Left lung (tissue), 10 donors: Measurements from ENCODE around the gene EPHA2. TPM values are rescaled to one million over a fixed set of nuclear protein-coding genes. Genes with fewer than 3 reads are reported as not detected.
A peak's percentile ranks its signal among the peaks of the same experiment; 100 is the strongest.

Source experiments
- ATAC-seq: fragments of 200-7000 bp; cut with Tn5 transposase; one replicate; pipeline ENCODE4 v1.9.1; 2020; ENCODE audit warnings: moderate library complexity
- DNase-seq, 4 donors: peaks; one replicate each; pipeline ENCODE4 v3.0.0-alpha.2; 2013 to 2020
- H3K27ac ChIP-seq, 2 donors: fragments of 200-600 bp; sonication (generic) in 1 of 2; one replicate each; pipeline versions ENCODE4 v1.5.0 to v1.8.0; 2020 to 2021
- H3K27me3 ChIP-seq, 2 donors: fragments of 200-600 bp; sonication (generic) in 1 of 2; one replicate each; pipeline versions ENCODE4 v1.5.0 to v1.8.0; 2020 to 2021
- H3K36me3 ChIP-seq, 2 donors: fragments of 200-600 bp; sonication (generic) in 1 of 2; one replicate each; pipeline versions ENCODE4 v1.5.0 to v1.8.0; 2020 to 2021
- H3K4me1 ChIP-seq, 2 donors: fragments of 200-600 bp; one replicate each; pipeline ENCODE4 v1.8.0; 2021
- H3K4me3 ChIP-seq, 2 donors: fragments of 200-600 bp; sonication (generic) in 1 of 2; one replicate each; pipeline versions ENCODE4 v1.5.0 to v1.8.0; 2020 to 2021; ENCODE audit warnings: mild to moderate bottlenecking in 1 of 2
- H3K9me3 ChIP-seq, 2 donors: fragments of 200-600 bp; sonication (generic) in 1 of 2; one replicate each; pipeline versions ENCODE4 v1.5.0 to v1.8.0; 2020 to 2021
- intact Hi-C, 2 donors: fragments of 100-400 bp; cut with DNase I; formaldehyde crosslinking; loops; one replicate each; pipeline versions ENCODE4 v1.11.2 to v1.14.2; 2022
- polyA plus RNA-seq, 6 donors: library from polyadenylated mRNA; unstranded; fragments of 120-200 nt; gene quantifications; one replicate each; pipeline ENCODE4 v1.2.1, GENCODE V29; 2013; ENCODE audit not compliant: insufficient read length in 6 of 6
- total RNA-seq, 2 donors: library from RNA; stranded (reverse); fragmentation: NEBNext Ultra II Directional; extraction: Animal tissue kit (Norgen Biotek cat#: 25700); gene quantifications; one replicate each; pipeline ENCODE4 v1.2.1, GENCODE V29; 2021
- TF ChIP-seq, protein P1 (sequence below), 2 donors: fragments of 200-600 bp; sonication (generic) in 1 of 2; IDR thresholded peaks; one replicate each; pipeline versions ENCODE4 v1.5.0 to v1.8.0; 2021; ENCODE audit warnings: antibody characterized with exemption in 2 of 2
- donor health status: DM: no; HTN: yes; CAD: no.
- donor health status: DM: no; HTN: no; CAD: no.

The EPHA2 gene
- total and polyA plus RNA-seq, 8 donors = 12.6 to 62.6 (median 33.9) TPM

DNA sequence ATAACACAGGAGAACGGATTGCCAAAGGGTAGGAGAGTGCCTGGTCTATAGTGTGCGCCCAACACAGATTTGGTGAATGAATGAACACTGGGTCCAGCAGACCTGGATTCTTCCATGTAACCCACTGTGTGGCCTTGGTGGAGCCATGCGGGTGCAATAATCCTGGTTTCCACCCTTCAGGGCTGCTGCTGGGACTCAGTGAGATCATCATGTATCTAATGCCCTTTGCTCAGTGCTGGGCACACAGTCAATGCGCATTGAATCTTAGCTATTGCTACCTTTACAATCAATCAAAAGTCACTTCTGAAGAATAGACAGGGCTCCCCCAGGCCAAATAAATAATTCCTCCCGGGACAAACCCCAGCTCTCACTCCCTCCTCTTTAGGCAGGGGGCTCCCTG lies 5.8 kb upstream of the EPHA2 start:
- no peak for DNase-seq
- H3K9me3 ChIP-seq = no peaks in the 10 kb centered on the region
- intact Hi-C loops = no loop called here
- TF ChIP-seq, protein P1, sequence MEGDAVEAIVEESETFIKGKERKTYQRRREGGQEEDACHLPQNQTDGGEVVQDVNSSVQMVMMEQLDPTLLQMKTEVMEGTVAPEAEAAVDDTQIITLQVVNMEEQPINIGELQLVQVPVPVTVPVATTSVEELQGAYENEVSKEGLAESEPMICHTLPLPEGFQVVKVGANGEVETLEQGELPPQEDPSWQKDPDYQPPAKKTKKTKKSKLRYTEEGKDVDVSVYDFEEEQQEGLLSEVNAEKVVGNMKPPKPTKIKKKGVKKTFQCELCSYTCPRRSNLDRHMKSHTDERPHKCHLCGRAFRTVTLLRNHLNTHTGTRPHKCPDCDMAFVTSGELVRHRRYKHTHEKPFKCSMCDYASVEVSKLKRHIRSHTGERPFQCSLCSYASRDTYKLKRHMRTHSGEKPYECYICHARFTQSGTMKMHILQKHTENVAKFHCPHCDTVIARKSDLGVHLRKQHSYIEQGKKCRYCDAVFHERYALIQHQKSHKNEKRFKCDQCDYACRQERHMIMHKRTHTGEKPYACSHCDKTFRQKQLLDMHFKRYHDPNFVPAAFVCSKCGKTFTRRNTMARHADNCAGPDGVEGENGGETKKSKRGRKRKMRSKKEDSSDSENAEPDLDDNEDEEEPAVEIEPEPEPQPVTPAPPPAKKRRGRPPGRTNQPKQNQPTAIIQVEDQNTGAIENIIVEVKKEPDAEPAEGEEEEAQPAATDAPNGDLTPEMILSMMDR (IDR thresholded peaks at IDR 0.05) = no peak
- H3K4me3 ChIP-seq = no peak overlapping the region
- H3K4me1 ChIP-seq = peaks cover 6 to 20% of the 10 kb centered on the region in 2 donors
- ATAC-seq = no peak
- H3K36me3 ChIP-seq = no peaks in the 10 kb centered on the region
- no peak overlapping the region for H3K27ac ChIP-seq
- peaks cover 0 to 18% of the 10 kb centered on the region in 2 donors for H3K27me3 ChIP-seq

DNA sequence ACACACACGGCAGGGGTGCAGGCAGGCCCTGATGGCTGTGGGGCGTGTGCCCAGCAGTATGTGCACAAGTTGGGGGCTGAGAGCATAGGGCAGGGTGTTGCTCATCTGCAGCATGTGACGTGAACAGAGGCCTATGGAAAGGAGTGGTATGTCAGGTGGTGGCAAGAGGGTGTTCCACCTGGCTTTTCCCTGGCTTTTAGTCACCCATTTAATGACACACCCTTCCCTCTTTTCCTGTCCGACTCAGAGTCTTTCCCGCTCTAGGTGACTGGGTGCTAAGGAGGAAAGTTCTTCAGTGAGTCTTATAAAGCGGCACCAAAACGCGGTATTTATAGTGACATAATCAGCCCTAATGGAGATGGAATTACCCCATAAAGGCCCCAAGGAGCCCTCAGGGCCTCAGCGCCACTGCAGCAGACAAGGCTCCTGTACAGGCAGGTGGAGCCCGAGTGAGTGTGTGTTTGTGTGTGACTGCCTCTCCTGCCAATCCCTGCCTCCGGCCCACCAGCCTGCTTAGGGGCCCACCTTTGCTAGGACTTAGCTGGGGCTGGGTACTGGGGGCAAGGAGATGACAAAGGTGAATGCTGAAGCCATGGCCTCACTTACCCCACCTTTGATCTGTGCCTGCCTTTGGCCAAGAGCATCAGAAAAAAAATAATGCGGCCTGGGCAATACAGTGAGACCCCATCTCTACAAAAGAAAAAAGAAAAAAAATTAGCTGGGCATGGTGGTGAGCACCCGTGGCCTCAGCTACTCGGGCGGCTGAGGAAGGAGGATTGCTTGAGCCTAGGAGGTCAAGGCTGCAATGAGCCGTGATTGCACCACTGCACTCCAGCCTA lies 3.3 kb upstream of the EPHA2 start:
- TF ChIP-seq, protein P1 (IDR thresholded peaks at IDR 0.05) = no peak
- intact Hi-C loops = no loop called here
- DNase-seq = no peak
- ATAC-seq = no peak
- peaks cover 11 to 45% of the 10 kb centered on the region in 2 donors for H3K4me1 ChIP-seq
- peaks cover 0 to 35% of the 10 kb centered on the region in 2 donors for H3K27me3 ChIP-seq
- no peaks in the 10 kb centered on the region for H3K9me3 ChIP-seq
- H3K27ac ChIP-seq = no peak overlapping the region
- no peaks in the 10 kb centered on the region for H3K36me3 ChIP-seq
- H3K4me3 ChIP-seq = no peak overlapping the region

DNA sequence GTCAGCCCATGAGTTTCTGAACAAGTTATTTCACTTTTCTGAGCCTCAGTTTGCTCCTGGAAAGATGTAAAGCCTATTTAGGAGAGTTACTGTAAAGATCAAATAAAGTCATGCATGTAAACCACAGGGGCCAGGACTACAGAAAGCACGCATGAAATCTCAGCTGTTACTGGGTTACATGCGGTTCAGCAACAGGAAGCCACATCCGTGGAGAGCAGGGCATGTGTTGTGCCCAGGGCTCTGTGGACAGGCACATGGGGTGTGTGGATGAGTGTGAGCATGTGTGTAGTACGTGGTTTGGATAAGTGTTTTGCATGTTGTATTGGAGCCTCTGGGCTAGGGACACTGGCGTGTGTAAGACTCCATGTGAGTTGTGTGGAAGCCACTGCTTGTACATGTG lies 2.2 kb upstream of the EPHA2 start:
- DNase-seq = no peak
- no peak overlapping the region for H3K4me3 ChIP-seq
- intact Hi-C loops = no loop called here
- H3K27me3 ChIP-seq = peaks cover 0 to 38% of the 10 kb centered on the region in 2 donors
- H3K4me1 ChIP-seq = peaks cover 20 to 57% of the 10 kb centered on the region in 2 donors
- TF ChIP-seq, protein P1 (IDR thresholded peaks at IDR 0.05) = no peak
- no peak for ATAC-seq
- H3K9me3 ChIP-seq = no peaks in the 10 kb centered on the region
- no peaks in the 10 kb centered on the region for H3K36me3 ChIP-seq
- H3K27ac ChIP-seq = no peak overlapping the region

DNA sequence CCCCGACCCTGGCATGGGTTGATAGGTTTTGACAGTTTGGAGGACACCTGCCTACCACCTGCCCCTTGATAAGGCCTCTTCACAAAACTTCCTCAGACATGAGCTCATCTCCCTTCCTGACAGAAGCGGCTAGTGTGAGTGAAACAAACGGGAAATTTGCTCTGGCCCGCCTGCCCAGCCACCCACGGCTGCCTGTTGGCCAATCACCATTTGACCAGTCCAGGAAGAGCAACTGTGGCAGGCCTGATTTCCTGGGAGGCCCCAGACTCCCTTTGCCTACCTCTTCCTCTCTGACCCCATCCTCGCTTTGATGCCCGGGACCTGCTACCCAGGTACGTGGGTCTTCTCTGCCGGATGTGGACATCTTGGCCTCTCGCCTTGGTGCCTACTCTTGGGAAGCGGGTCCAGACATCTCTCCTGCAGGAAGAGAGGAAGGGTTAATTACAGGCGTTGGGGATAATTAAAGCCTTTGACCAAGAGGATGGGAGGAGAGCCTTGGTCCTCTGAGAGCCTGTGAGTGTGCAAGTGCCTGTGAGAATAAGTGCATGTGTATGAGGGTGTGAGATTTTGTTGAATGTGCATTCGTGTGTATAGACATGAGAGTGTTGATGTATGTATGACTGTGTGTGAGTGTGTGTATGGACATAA lies 1.1 kb upstream of the EPHA2 start:
- TF ChIP-seq, protein P1 (IDR thresholded peaks at IDR 0.05) = no peak
- no peaks in the 10 kb centered on the region for H3K36me3 ChIP-seq

DNA sequence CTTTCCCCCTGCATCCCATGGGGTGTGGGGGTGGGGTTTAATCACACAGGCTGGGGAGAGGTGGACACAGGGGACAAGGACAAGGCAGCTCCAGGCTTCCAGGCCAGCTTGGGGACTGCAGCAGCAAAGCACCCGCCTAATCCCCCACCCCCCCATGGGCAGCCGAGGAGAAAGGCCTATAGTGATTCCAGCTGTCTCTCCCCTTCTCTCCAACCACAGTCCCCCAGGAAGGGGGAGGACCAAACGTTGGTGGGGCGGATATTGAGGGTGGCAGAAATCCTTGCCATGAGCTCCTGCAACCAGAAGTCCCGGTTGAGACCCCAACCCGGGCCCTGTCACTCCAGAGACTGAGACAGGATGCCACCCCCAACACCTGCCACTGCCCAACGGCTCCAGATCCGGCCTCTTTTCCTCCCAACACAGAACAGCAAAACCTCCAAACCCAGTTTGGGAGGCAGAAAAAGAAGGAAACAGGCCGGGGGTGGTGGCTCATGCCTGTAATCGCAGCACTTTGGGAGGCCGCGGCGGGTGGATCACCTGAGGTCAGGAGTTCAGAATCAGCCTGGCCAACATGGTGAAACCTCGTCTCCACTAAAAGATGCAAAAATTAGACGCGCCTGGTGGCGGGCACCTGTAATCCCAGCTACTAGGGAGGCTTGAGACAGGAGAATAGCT lies 1.7 kb downstream of the EPHA2 start:
- TF ChIP-seq, protein P1 (IDR thresholded peaks at IDR 0.05) = no peak
- H3K4me3 ChIP-seq = peak overlapping the region; percentile 65 to 84
- DNase-seq = no peak
- peaks cover 0 to 24% of the 10 kb centered on the region in 2 donors for H3K27me3 ChIP-seq
- H3K9me3 ChIP-seq = no peaks in the 10 kb centered on the region
- peaks cover 0 to 13% of the 10 kb centered on the region in 2 donors for H3K36me3 ChIP-seq
- H3K27ac ChIP-seq = peak overlapping the region; percentile 87 to 89
- peaks cover 38 to 72% of the 10 kb centered on the region in 2 donors for H3K4me1 ChIP-seq
- intact Hi-C loops = no loop called here
- ATAC-seq = no peak

More for the DNA sequence above, 1.1 kb upstream of the EPHA2 start:
- no peak overlapping the region for H3K27ac ChIP-seq
- intact Hi-C loops = no loop called here
- DNase-seq (no peak), ATAC-seq (no peak)
- no peak overlapping the region for H3K4me3 ChIP-seq
- peaks cover 22 to 59% of the 10 kb centered on the region in 2 donors for H3K4me1 ChIP-seq
- peaks cover 0 to 27% of the 10 kb centered on the region in 2 donors for H3K27me3 ChIP-seq
- no peaks in the 10 kb centered on the region for H3K9me3 ChIP-seq
